PC-9 (cell line): ENCODE results near the gene SEMA3B. TPM values are rescaled to one million over a fixed set of nuclear protein-coding genes. Genes with fewer than 3 reads are reported as not detected.

Experiments used
- BruUV-seq: library from RNA; stranded (reverse); fragments of 400-500 nt; replicated peaks from 2 replicates; lab custom pipeline; 2021; lab: Mats Ljungman, UMichigan
- CTCF ChIA-PET: fragments of 300-600 bp; sonication (Branson Sonifier 250); formaldehyde crosslinking; loops from one replicate; lab custom pipeline; 2022; ENCODE audit warnings: antibody characterized with exemption; lab: Charles Lee
- POLR2A ChIA-PET: fragments of 300-600 bp; sonication (Branson Sonifier 250); formaldehyde crosslinking; loops from one replicate; lab custom pipeline; 2022; ENCODE audit warnings: antibody characterized with exemption; ENCODE audit not compliant: unreplicated experiment; lab: Charles Lee
- DNase-seq, 2 experiments: peaks; one replicate each; pipeline versions ENCODE4 v3.0.0 to v3.0.0-alpha.2; 2015 to 2022; ENCODE audit warnings: mixed read lengths in 1 of 2
- H2AFZ ChIP-seq: fragments of 200-600 bp; sonication (generic); 2 replicates; pipeline ENCODE4 v1.8.1; 2017; ENCODE audit warnings: antibody characterized with exemption
- H3F3A ChIP-seq: fragments of 200-600 bp; sonication (generic); 2 replicates; pipeline ENCODE4 v1.8.1; 2017; ENCODE audit warnings: antibody characterized with exemption, mild to moderate bottlenecking, low read depth; ENCODE audit not compliant: insufficient read depth
- H3K27ac ChIP-seq: fragments of 200-600 bp; sonication (generic); 2 replicates; pipeline ENCODE4 v1.6.1; 2016; ENCODE audit warnings: mixed run types
- H3K27me3 ChIP-seq: fragments of 200-600 bp; sonication (generic); 2 replicates; pipeline ENCODE4 v1.6.1; 2016; ENCODE audit warnings: low read depth, mixed run types; ENCODE audit not compliant: insufficient read depth
- H3K36me3 ChIP-seq: fragments of 200-600 bp; sonication (generic); 2 replicates; pipeline ENCODE4 v1.6.1; 2016; ENCODE audit warnings: low read depth, mixed run types
- H3K4me1 ChIP-seq: fragments of 200-600 bp; sonication (generic); replicated peaks from 2 replicates; pipeline ENCODE4 v1.6.1; 2016; ENCODE audit warnings: mixed run types; ENCODE audit not compliant: insufficient read depth
- H3K4me2 ChIP-seq: fragments of 200-600 bp; sonication (generic); 2 replicates; pipeline ENCODE4 v1.6.1; 2017; ENCODE audit warnings: mixed run types
- H3K4me3 ChIP-seq: fragments of 200-600 bp; sonication (generic); 2 replicates; pipeline ENCODE4 v1.6.1; 2016; ENCODE audit warnings: mixed run types
- H3K79me2 ChIP-seq: fragments of 200-600 bp; sonication (generic); 2 replicates; pipeline ENCODE4 v1.6.1; 2017; ENCODE audit warnings: low read depth, mixed run types
- H3K9me2 ChIP-seq: fragments of 200-600 bp; sonication (generic); 2 replicates; pipeline ENCODE4 v1.8.1; 2017; ENCODE audit warnings: mild to moderate bottlenecking; ENCODE audit not compliant: insufficient read depth
- H3K9me3 ChIP-seq: fragments of 200-600 bp; sonication (generic); 2 replicates; pipeline ENCODE4 v1.8.1; 2016; ENCODE audit warnings: low read depth; ENCODE audit not compliant: insufficient read depth
- H4K20me1 ChIP-seq: fragments of 200-600 bp; sonication (generic); 2 replicates; pipeline ENCODE4 v1.8.1; 2017; ENCODE audit not compliant: insufficient read depth
- EZH2 ChIP-seq: fragments of 200-600 bp; sonication (generic); IDR thresholded peaks from 2 replicates; pipeline ENCODE4 v1.8.0; 2017; ENCODE audit warnings: antibody characterized with exemption, low read depth
- intact Hi-C: fragments of 100-400 bp; cut with micrococcal nuclease; formaldehyde crosslinking; loops from one replicate; pipeline ENCODE4 v1.10.0; 2022; ENCODE audit not compliant: unreplicated experiment
- total RNA-seq: library from RNA; stranded (reverse); gene quantifications from 2 replicates; pipeline ENCODE4 v1.2.3, GENCODE V29; 2021
- TF ChIP-seq, protein P1 (sequence below): fragments of 200-600 bp; sonication (generic); conservative IDR thresholded peaks from 2 replicates; pipeline ENCODE4 v1.6.1; 2017; ENCODE audit warnings: mixed run types, antibody characterized with exemption, mild to moderate bottlenecking, moderate library complexity

SEMA3B gene
- total RNA-seq, 1 experiment from 2014 or later: 52.4 TPM

DNA sequence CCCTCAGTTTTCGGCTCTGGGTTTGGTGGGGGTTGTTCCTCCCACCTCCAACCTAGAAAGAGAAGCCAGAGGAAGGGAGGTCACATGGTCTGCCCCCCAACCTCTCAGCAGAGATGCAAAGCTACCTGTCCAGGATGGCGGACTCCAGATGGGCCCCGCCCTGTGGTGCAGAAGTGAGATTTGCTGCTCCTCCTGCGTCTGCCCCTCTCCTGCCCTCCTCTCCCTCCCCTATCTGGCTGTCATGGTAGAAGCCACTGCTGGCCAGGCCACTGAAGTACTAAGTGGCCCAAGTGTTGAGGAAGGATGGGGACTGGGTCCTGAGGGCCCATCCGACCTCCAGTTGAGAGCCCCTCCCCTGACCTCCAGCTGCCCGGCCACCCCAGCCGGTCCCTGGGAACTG lies 2.1 kb upstream of the SEMA3B start:
- Histone ChIP-seq H3K9me3 (no peaks in the 10 kb centered on the region), H3F3A (peaks cover 41% of the 10 kb centered on the region), H3K79me2 (peaks cover 15% of the 10 kb centered on the region), H2AFZ (no peak overlapping the region), H3K36me3 (no peaks in the 10 kb centered on the region), H3K4me3 (no peak overlapping the region), H3K4me1 (peaks cover 70% of the 10 kb centered on the region), H3K27ac (peak overlapping the region; percentile 86; the same call in 1 of the 2 replicates), H3K4me2 (0 out of 2 replicates have a peak overlapping the region, but pooled peaks have one; percentile 59), H3K27me3 (no peaks in the 10 kb centered on the region), H3K9me2 (no peaks in the 10 kb centered on the region), H4K20me1 (no peaks in the 10 kb centered on the region)
- TF ChIP-seq EZH2: no peak
- TF ChIP-seq, protein P1, sequence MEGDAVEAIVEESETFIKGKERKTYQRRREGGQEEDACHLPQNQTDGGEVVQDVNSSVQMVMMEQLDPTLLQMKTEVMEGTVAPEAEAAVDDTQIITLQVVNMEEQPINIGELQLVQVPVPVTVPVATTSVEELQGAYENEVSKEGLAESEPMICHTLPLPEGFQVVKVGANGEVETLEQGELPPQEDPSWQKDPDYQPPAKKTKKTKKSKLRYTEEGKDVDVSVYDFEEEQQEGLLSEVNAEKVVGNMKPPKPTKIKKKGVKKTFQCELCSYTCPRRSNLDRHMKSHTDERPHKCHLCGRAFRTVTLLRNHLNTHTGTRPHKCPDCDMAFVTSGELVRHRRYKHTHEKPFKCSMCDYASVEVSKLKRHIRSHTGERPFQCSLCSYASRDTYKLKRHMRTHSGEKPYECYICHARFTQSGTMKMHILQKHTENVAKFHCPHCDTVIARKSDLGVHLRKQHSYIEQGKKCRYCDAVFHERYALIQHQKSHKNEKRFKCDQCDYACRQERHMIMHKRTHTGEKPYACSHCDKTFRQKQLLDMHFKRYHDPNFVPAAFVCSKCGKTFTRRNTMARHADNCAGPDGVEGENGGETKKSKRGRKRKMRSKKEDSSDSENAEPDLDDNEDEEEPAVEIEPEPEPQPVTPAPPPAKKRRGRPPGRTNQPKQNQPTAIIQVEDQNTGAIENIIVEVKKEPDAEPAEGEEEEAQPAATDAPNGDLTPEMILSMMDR: no peak
- ChIA-PET CTCF (no interaction called here), POLR2A (interaction anchor here (0.6 to 1.6 kb wide), 2 partner anchors 31 to 50 kb away, joined by 4 to 6 read pairs; partner anchors contain the start of gene GNAI2)
- BruUV-seq: no TSS peak
- DNase-seq: no peak
- intact Hi-C loops: loop anchor here (5.0 kb wide), 1 partner anchor 70 kb away; no protein-coding TSS in a partner anchor

DNA sequence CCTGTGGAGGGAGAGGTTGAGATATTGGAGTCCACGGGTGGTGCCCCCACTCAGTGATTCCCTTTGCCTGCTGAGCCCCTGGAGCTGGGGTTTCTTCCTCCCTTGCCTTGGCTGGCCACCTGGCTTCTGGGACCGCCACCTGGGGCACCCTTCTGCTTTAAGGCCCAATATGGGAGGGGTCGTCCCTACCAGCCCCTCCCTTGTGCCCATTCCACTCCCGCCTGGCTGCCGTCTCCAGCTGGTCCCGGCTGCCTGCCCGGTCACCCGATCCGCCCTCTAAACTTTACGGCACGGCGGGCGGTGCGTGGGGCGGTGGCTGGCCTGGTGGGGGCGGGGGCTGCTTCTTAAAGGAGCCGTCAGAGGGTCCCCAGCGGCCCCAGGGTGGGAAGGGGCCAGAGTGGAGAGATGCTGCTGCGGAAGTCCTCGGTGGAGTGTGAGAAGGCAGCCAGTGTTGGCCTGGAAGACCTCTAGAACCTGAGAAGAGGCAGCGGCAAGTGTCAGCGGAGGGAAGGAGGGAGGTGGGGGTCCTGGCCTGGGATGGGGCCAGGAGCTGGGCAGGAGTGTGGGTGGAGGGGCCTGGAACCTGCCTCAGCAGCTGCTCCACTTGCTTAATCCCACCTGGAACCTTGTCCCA lies 1.6 kb upstream of the SEMA3B start:
- no peaks in the 10 kb centered on the region for H3K27me3 ChIP-seq
- intact Hi-C loops: loop anchor here (5.0 kb wide), 1 partner anchor 70 kb away; no protein-coding TSS in a partner anchor
- H3K79me2 ChIP-seq: peaks cover 15% of the 10 kb centered on the region
- peaks cover 46% of the 10 kb centered on the region for H3F3A ChIP-seq
- ChIA-PET POLR2A (interaction anchor here (0.6 to 1.6 kb wide), 2 partner anchors 32 to 49 kb away, joined by 4 to 6 read pairs; partner anchors contain the start of gene GNAI2), CTCF (interaction anchor here (0.6 kb wide), 1 partner anchor 70 kb away, joined by 3 read pairs; no protein-coding TSS in a partner anchor)
- H4K20me1 ChIP-seq: no peaks in the 10 kb centered on the region
- no peak for TF ChIP-seq EZH2
- TF ChIP-seq, protein P1: no peak
- H3K9me2 ChIP-seq: no peaks in the 10 kb centered on the region
- DNase-seq: no peak
- no peak overlapping the region for H3K4me3 ChIP-seq
- peaks cover 76% of the 10 kb centered on the region for H3K4me1 ChIP-seq
- H2AFZ ChIP-seq: no peak overlapping the region
- no peaks in the 10 kb centered on the region for H3K36me3 ChIP-seq
- H3K9me3 ChIP-seq: no peaks in the 10 kb centered on the region
- H3K27ac ChIP-seq: no peak overlapping the region
- no peak overlapping the region for H3K4me2 ChIP-seq
- no TSS peak for BruUV-seq

DNA sequence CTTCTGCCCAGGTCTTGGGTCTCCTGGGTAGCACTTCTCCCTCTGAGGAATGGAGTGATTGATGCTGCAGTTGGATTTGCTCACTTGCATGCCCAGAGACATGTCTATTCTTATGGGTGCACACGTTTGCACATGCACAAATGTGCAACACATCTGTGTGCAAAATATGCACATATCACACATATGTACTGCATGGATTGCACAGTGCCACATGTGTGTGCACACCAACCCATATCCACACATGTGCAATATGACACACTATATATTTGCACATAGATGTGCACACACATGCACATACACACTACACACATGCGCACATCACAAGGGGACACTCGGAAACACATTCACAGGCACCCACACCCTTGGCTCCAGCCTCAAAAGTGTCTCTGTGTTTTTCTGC lies 671 bp upstream of the SEMA3B start:
- Histone ChIP-seq H3K9me3 (no peaks in the 10 kb centered on the region), H3K27me3 (no peaks in the 10 kb centered on the region), H3K9me2 (no peaks in the 10 kb centered on the region), H3K27ac (no peak overlapping the region; the same call in 1 of the 2 replicates), H4K20me1 (no peaks in the 10 kb centered on the region), H2AFZ (no peak overlapping the region), H3K4me3 (no peak overlapping the region), H3K4me1 (peaks cover 80% of the 10 kb centered on the region), H3K4me2 (peak overlapping the region; percentile 92), H3K36me3 (no peaks in the 10 kb centered on the region), H3F3A (peaks cover 48% of the 10 kb centered on the region), H3K79me2 (peaks cover 15% of the 10 kb centered on the region)
- no peak for DNase-seq
- ChIA-PET CTCF (interaction anchor here (0.6 kb wide), 1 partner anchor 69 kb away, joined by 3 read pairs; no protein-coding TSS in a partner anchor), POLR2A (no interaction called here)
- TF ChIP-seq EZH2: no peak
- TF ChIP-seq, protein P1: no peak
- no TSS peak for BruUV-seq
- intact Hi-C loops: loop anchor here (2.0 to 5.0 kb wide), 2 partner anchors 49 to 69 kb away; no protein-coding TSS in a partner anchor
